HG03469 (cell line): ENCODE results near the gene ARMC9.

Experiments used
- ATAC-seq: cut with Tn5 transposase; IDR thresholded peaks from one replicate; pipeline ENCODE4 v1.9.1; 2021; ENCODE audit warnings: mild to moderate bottlenecking, moderate library complexity, moderate number of reproducible peaks; ENCODE audit not compliant: unreplicated experiment

ARMC9 gene

DNA sequence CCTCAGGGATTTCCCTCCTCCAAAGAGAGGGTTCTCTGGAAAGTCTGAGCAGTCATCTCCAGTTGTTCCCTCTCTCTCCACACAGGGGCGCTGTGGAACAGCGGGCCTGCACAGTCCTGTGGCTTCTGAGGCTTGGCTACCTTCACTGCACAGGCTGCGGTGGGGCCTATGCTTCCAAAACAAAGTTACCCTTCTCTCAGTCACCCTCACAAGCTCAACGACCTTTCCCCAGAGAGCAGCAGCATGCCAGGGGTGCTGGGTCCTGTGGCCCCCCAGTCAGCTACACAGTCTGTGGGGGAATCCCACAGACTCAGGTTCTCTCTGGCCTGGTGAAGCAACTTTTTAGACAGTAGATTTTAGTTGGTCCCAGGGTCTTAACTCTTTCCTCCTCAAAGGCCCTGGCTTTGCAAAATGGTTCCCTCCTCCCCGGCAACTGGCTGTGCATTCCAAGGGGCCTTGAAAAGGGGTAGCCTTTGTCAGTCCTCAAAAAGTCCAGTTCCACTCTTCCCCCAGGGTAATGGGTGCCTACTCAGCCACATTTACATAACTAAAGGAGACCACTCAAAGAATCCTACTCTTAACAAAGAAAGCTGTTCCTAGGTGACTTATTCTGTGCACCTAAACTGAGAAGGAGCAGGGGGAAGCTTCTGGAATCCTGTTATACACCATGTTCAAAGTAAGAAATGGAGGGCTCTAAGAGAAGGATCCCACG lies 212.0 kb downstream of the ARMC9 start:
- no peak for ATAC-seq

DNA sequence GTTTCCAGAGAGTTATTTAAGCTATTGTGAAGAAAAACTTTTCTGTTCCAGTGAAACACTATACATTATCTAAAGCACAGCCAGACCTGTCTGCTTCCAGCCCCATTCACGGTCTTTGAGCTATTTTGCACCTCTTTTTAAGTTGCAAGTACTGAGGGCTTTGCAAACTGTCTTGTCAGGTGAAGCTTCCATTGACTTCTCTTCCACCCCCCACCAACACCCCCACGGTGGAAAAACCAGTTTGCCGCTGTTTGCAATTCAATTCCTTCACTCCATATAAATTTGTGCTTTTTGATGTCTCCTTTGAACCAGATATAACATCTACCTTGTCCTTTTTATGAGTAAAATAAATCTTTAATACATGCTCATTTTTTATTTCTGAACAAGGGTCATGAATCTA lies 212.8 kb downstream of the ARMC9 start:
- ATAC-seq = no peak

DNA sequence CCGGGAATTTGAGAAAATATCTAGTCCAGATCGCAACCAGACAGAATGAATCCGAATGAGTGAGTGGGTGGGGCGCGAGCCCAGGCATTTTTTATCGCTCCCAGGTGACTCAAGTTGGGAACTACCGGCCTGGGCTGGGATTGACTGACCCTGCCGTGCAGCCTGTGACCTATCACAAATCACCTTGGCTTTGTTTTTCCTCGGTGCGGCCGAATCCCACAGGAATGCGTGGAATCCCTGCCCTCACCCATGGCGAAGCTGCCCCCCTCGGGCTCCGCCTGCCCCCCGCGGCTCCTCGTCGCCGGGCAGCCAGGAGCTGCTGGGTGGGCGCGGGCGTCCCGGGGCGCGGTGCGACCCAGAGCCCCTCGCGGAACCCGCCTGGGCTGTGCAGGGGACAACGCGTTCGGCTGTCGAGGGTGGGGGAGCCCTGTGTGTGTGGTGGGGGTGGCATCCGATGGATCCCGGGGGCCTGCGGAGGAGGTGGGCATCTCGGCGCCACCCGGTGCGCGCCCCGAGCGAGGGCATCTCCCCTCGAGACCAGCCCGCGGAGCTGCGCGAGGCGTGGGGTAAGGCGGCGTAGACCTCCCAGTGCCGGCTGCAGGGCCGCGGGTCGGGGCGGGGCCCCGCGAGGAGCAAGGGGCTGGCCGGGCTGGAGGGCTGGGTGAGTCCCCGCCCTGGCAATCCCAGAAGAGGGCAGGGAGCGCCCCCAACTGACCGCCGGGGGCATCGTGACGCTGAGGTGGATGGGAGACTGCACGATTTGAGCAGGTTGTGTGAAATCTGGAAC lies 213.6 kb downstream of the ARMC9 start:
- ATAC-seq = peak; percentile 86

DNA sequence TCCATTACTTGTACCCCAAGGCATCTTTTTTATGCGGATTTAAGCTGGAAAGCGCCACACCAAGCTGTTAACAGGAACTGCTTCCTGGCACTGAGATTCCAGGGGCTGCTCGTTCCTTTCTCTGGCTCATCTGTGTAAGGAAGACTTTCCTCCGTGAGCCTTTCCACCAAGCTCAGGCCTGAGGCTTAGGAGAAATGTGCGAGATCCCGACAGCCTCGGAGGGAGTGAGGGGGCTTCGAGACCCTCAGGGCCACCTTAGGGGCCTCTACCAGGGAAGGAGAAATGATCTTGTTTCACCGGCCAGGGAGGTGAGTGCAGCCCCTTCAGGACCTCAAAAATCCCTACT lies 214.2 kb downstream of the ARMC9 start:
- no peak for ATAC-seq

DNA sequence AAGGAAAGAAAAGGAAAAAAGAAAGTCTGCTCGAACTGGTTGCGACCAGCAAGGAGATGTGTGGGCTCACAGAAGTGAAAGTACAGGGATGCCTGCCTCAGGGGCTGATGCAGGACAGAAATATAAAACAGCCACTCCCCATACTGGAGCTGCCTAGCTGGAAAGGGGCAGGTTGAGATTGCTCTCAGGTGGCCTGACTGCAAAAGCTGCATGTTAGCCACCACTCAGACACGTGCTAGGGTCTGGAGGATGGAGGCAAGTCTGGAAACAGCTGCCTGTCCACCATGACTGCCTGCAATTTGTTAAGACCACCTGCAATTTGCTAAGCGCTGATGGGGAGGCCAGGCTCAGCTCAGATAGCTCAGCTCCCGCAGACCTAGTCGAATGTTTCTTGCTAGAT lies 215.0 kb downstream of the ARMC9 start:
- no peak for ATAC-seq

DNA sequence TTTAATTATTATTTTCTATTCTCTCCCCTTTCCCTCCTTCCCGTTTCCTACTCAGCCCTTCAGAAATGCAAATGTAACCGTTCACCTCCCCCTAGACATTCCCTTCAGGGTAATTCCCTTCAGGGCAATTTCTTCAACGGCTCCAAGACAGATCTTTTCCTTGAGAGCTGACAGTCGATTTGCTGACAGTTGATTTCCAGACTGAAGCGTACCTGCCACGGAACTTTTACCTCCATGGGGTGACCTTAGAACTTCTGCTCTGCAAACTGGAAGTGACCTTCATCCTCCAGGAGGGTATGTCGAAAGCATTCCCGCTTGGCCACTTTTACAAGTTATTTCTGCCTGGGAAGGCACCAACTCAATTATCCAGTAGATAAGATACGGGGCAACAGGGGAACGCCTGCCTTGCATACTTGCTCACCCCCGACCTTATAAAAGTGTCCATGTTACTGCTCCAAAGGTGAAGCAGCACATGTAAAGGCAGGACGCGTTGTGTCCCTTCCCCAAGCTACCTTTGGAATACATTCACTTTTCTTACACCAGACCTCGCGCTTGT lies 215.6 kb downstream of the ARMC9 start:
- ATAC-seq = no peak

DNA sequence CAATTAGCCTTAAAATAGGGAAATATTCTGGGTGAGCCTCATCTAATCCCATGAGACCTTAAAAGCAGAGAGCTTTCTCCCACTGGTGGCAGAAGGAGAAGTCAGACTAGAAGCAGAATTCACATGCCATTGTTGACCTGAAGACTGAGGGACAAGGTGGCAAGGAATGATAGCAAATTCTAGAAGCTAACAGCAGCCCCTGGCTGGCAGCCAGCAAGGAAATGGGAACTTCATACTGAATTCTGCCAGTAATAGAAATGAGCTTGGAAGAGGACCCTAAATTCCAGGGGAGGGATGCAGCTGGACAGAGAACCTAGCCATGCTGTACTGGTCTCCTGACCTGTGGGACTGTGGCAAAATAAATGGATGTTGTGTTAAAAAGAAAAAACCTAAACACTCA lies 216.6 kb downstream of the ARMC9 start:
- no peak for ATAC-seq

DNA sequence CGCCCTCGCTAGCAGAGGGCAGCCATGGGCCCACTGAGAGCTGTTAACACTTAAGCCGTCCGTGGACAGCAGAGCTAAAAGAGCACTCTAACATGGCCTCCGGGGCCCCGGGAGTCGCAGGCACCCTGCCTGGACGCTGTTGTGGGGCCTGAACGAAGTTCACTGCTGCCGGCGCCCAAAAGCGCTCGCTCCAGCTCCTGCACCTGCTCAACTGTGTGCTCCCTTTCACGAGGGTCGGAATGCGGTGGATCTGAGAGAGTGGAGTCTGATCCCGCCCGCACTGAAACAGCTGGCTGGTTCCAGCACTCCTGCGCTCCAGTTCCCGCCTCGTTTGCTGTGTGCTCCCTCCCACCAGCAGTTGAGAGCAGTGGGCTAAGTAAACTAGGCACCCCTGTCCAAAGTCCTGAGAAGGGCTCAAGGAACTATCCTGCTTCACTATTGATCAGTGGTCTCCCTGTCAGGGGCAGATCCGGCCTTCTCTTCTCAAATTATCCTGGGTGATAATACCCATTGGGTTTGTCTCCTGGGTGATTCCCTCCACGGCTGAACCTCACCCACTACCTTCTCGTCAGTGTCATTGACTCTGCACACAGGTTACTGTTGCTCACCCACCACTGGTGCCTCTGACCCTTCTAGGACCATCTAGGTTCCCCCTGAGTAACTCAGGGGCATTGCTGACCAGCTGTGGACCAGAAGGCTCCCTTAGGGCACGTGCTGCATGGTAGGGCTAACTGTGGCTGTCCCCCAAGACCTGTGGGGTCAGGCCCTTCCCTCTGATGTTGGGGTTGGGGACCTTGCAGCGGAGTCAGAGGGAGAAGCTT lies 220.6 kb downstream of the ARMC9 start:
- no peak for ATAC-seq

DNA sequence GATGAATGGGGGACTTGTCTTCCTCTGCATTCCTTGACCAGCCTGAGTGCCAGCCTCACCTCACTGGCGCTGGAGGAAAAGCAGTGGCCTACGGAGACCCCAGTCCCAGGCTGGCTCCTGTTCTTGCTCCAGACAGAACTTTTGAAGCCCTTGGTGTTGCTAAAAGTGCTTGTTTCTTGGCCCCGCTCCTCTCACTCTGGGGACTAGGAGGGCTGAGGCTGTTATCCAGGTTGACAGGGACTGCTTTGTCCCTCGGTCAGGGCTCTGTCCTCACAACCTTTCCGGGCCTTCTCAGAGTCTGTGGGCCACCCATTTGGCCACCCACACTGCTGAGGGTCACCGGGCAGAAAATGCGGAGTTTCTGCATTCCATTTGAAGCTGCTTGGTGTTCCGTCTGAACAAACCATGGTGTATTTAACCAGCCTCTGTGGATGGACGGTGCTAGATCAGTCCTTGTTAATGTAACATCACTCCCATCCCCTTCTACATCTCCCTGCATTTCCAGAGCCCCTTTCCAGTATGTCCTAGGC lies 222.7 kb downstream of the ARMC9 start:
- no peak for ATAC-seq

DNA sequence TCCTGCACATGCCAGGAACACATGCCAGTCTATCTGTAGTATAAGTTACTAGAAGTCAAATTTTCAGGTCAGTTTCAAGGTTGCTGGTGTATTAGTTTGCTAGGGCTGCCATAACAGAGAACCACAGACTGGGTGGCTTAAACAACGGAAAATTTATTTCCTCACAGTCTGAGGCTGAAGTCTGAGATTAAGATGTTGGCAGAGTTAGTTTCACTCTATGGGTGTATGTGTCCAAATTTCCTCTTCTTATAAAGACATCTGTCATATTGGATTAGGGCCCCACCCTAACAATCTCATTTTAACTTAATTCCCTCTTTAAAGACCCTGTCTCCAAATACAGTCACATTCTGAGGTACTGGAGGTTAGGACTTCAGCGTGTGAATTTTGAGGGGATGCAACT lies 223.6 kb downstream of the ARMC9 start:
- ATAC-seq = no peak

DNA sequence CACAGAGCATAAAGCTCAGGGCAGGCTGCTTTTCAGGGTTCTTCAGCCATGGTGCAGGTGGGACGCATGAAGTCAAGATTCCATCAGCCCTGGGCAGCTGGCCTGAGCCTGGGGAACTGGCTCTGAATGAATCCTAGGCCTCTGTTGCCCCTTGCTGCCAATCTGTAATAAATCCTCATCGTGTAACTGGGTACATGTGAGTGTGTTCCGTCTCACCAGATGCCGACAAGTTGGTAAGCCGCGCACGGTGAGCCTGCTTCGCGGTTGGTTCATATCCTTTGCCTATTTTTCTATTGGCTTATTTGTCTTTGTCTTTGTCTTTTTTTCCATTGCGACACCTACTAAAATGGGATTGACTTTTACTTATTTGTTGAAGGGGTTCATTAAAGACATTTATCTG lies 224.7 kb downstream of the ARMC9 start:
- ATAC-seq = no peak
